HG03159 (cell line): ENCODE measurements around the gene TMEM140.
"Not testable (repeated sequence)": the region's sequence is repeated elsewhere in the genome, so short reads cannot be mapped to it uniquely, and the experiment has no call there.

Experiments
- ATAC-seq: cut with Tn5 transposase; IDR thresholded peaks from one replicate; pipeline ENCODE4 v1.9.1; 2021; ENCODE audit warnings: mild to moderate bottlenecking, moderate library complexity; ENCODE audit not compliant: unreplicated experiment

Gene TMEM140

DNA sequence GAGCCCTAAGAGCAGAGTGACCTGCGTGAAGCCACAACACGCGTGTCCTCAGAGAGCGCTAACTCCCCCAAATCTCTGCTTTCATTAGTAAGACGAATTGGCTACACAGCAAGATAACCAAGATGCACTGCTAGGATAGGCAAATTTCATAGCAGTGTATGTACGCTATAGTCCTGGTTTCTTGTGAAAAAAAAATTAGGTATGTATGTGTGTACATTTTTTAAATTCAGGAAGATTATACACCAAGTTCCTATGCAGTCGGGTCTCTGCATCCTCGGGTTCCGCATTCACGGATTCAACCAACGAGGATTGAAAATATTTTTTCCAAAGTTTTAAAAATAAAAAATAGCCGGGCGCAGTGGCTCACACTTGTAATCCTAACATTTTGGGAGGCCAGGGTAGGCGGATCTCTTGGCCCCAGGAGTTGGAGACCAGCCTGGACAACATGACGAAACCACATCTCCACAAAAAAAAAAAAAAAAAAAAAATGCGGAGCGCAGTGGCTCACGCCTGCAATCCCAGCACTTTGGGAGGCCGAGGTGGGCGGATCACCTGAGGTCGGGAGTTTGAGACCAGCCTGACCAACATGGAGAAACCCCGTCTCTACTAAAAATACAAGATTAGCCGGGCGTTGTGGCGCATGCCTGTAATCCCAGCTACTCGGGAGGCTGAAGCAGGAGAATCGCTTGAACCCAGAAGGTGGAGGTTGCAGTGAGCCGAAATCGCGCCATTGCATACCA, 64.2 kb downstream of the TMEM140 start:
- not testable (repeated sequence) for ATAC-seq

DNA sequence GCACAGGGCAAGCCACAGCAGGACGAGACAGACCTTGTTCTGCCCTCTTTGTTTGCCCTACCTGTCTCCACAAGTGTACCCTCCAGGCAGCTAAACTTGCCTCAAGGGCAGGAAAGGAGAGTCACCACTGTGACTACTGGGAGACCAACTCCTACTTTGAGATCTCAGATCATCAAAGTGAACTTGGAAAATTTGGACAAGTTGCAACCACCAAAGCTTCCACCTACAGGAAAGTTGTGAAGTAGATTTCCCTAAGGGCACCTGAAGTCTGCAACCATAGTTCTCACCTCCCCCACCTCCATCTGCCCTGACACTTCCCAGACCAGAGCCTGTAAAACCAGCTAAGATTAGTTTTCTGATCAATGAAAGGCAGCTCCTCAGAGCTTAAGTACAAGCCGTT, 66.0 kb downstream of the TMEM140 start:
- ATAC-seq: no peak

- ATAC-seq: no peak
These were observed 67.3 kb downstream of the TMEM140 start for GRCh38 chr7:135215180-135215579.

DNA sequence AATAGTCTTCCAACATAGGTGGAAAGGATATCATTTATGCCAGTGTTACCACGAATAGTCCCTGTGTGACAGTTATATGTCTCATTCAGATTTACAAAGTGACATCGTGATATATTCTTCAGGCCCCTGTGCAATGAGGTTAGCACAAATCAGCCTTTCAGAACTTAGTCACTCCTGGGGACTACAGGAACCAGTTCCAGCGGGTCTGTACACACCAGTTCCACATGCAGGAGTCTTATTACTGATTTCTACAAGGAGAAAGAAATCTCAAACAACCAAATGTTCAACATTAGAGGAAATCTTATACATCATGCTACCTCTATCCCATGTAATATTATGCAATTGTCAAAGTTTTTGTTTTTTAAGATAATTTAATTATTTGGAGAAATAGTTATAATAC, 67.8 kb downstream of the TMEM140 start:
- ATAC-seq: no peak
